K562 (cell line): Measurements from ENCODE around the gene FOXS1. TPM values are rescaled to one million over a fixed set of nuclear protein-coding genes. Genes with fewer than 3 reads are reported as not detected.
A peak's percentile ranks its signal among the peaks of the same experiment; 100 is the strongest.

Experiments used
- ATF1 ChIP-seq, 2 experiments: fragments of 450-650 bp in 1 of 2; IDR thresholded peaks; 2 replicates each; pipeline ENCODE4 v1.6.1; 2016; ENCODE audit warnings: missing compliant biosample characterization in 1 of 2, missing genetic modification characterization in 1 of 2
- ATF7 ChIP-seq: fragments of 450-650 bp; IDR thresholded peaks from 2 replicates; pipeline ENCODE4 v1.7.1; 2014; ENCODE audit warnings: mild to moderate bottlenecking, moderate library complexity
- BMI1 ChIP-seq: fragments of 150-350 bp; IDR thresholded peaks from 2 replicates; pipeline ENCODE4 v1.6.1; 2014; ENCODE audit warnings: low read length
- PURB ChIP-seq: sonication (generic); formaldehyde crosslinking; IDR thresholded peaks from 2 replicates; pipeline ENCODE4 v1.9.0; 2021; ENCODE audit warnings: low read depth, mild to moderate bottlenecking, missing genetic modification reagents
- polyA plus RNA-seq, 8 experiments: library from polyadenylated mRNA; depleted of rRNA in 4 of 8; stranded (reverse) in 5 of 8; unstranded in 3 of 8; fragments of >200 nt; fragmentation: Nextera tagmentation in 2 of 8; fragmentation: Illumina TruSeq in 1 of 8; extraction: Ambion mirVana in 2 of 8; extraction: Trizol in 1 of 8; gene quantifications; 2 replicates each; pipeline versions ENCODE4 v1.2.1 to v1.2.3, GENCODE V29; 2011 to 2014; ENCODE audit warnings: inconsistent platforms in 1 of 8, missing spikeins in 1 of 8
- total RNA-seq, 7 experiments: library from RNA; depleted of rRNA in 6 of 7; stranded (reverse); fragments of >200 nt in 6 of 7; fragmentation: Illumina TruSeq in 2 of 7; extraction: Trizol in 2 of 7; gene quantifications; 2 replicates each; pipeline versions ENCODE4 v1.2.1 to v1.2.3, GENCODE V29; 2011 to 2021; ENCODE audit warnings: low replicate concordance in 1 of 7
- TF ChIP-seq, protein P1 (sequence below), 2 experiments: fragments of 450-650 bp; IDR thresholded peaks; 2 replicates each; pipeline ENCODE4 v1.6.1; 2018; ENCODE audit warnings: mild to moderate bottlenecking in 2 of 2, low read depth in 1 of 2; ENCODE audit not compliant: partially characterized antibody in 2 of 2
- TF ChIP-seq, protein P2 (sequence below), 2 experiments: fragments of 450-650 bp in 1 of 2; sonication (generic) in 1 of 2; formaldehyde crosslinking in 1 of 2; IDR thresholded peaks in 1 of 2; conservative IDR thresholded peaks in 1 of 2; 2 replicates each; pipeline versions ENCODE4 v1.6.1 to v1.8.1; 2016 to 2023; ENCODE audit warnings: mild to moderate bottlenecking in 2 of 2, moderate library complexity in 2 of 2, inconsistent platforms in 1 of 2, missing genetic modification reagents in 1 of 2

The FOXS1 gene
- total and polyA plus RNA-seq, 9 of the 15 experiments (the other 6 are each of a cell fraction or from before 2014, with no cell fraction given), result not detected

DNA sequence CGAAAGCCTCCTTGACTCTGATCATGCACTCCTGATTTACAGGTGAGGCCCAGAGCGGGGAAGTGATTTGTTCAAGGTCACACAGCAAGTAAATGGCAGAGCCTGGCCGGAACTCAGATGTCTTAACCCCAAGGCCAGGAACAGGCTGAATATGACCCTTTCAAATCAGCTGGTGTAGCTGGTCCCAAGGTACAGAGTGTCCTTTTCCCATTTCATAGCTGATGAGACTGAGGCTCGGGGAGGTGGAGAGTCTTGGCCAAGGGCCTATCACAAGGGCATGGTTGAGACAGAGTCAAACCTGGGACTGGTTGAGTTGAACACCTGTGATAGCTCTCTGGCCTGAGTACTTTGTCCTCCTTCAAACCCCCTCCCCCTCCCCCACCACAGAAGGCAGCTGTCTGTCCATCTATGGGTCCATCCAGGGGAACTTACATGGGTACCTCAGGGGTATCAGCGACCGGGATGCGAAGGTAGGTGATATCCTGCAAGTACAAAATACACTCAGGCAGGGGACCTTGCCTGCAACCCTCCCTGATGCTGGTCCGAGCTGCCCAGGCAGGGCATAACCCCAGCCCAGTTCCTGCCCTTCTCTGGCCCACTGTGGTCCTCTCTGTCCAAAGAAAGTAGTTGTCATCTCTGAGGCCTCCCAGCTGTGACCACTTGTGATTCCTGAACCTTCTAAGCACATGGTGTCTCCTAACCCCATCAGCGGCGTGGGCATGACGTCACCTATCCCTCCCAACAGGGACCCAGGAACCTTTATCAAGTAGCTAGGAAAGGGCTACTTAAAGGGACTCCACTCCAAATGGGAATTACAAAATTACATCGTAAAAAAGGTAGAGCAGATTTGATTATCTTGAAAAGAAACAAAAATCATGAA lies 19.4 kb upstream of the FOXS1 start (continued):
- TF ChIP-seq PURB (CRISPR knock-in tag) (no peak), ATF1 (CRISPR knock-in tag; IDR thresholded peaks at IDR 0.05) (no peak), ATF1 (tag; IDR thresholded peaks at IDR 0.05) (peak; percentile 74), BMI1 (no peak), ATF7 (peak; percentile 86)
- TF ChIP-seq, protein P1, sequence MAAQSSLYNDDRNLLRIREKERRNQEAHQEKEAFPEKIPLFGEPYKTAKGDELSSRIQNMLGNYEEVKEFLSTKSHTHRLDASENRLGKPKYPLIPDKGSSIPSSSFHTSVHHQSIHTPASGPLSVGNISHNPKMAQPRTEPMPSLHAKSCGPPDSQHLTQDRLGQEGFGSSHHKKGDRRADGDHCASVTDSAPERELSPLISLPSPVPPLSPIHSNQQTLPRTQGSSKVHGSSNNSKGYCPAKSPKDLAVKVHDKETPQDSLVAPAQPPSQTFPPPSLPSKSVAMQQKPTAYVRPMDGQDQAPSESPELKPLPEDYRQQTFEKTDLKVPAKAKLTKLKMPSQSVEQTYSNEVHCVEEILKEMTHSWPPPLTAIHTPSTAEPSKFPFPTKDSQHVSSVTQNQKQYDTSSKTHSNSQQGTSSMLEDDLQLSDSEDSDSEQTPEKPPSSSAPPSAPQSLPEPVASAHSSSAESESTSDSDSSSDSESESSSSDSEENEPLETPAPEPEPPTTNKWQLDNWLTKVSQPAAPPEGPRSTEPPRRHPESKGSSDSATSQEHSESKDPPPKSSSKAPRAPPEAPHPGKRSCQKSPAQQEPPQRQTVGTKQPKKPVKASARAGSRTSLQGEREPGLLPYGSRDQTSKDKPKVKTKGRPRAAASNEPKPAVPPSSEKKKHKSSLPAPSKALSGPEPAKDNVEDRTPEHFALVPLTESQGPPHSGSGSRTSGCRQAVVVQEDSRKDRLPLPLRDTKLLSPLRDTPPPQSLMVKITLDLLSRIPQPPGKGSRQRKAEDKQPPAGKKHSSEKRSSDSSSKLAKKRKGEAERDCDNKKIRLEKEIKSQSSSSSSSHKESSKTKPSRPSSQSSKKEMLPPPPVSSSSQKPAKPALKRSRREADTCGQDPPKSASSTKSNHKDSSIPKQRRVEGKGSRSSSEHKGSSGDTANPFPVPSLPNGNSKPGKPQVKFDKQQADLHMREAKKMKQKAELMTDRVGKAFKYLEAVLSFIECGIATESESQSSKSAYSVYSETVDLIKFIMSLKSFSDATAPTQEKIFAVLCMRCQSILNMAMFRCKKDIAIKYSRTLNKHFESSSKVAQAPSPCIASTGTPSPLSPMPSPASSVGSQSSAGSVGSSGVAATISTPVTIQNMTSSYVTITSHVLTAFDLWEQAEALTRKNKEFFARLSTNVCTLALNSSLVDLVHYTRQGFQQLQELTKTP (IDR thresholded peaks at IDR 0.05; ENCODE audit: low read depth in 1 of 2, partially characterized antibody in 2 of 2), result peak in 1 of 2 experiments; percentile 29
- TF ChIP-seq, protein P2, sequence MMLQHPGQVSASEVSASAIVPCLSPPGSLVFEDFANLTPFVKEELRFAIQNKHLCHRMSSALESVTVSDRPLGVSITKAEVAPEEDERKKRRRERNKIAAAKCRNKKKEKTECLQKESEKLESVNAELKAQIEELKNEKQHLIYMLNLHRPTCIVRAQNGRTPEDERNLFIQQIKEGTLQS (IDR thresholded peaks at IDR 0.05), result peak; percentile 89
- TF ChIP-seq, protein P2 (CRISPR knock-in tag; conservative IDR thresholded peaks at IDR 0.05), result no peak
- TF ChIP-seq, all 486 proteins: peak for 7
